Measurements from ENCODE around the gene KCNMA1.

The KCNMA1 gene

GRCh38 chr10:76858721-76859120, 778.9 kb downstream of the KCNMA1 start:
- TF ChIP-seq GATA3 (IDR thresholded peaks at IDR 0.05; ENCODE audit: low read depth, low read length) (no peak), GATA2 (IDR thresholded peaks at IDR 0.05; ENCODE audit: low read depth, low read length) (no peak)

GRCh38 chr10:76840802-76841201, 796.8 kb downstream of the KCNMA1 start:
- no peak for TF ChIP-seq GATA3 (IDR thresholded peaks at IDR 0.05; ENCODE audit: low read depth, low read length)
- no peak for TF ChIP-seq GATA2 (IDR thresholded peaks at IDR 0.05; ENCODE audit: low read depth, low read length)

GRCh38 chr10:76839276-76839675, 798.3 kb downstream of the KCNMA1 start:
- TF ChIP-seq GATA2 (IDR thresholded peaks at IDR 0.05; ENCODE audit: low read depth, low read length) (no peak), GATA3 (IDR thresholded peaks at IDR 0.05; ENCODE audit: low read depth, low read length) (no peak)

GRCh38 chr10:76830218-76830617, 807.4 kb downstream of the KCNMA1 start:
- TF ChIP-seq GATA2 (IDR thresholded peaks at IDR 0.05; ENCODE audit: low read depth, low read length) (no peak), GATA3 (IDR thresholded peaks at IDR 0.05; ENCODE audit: low read depth, low read length) (no peak)

GRCh38 chr10:76829724-76830123, 807.9 kb downstream of the KCNMA1 start:
- TF ChIP-seq GATA3 (IDR thresholded peaks at IDR 0.05; ENCODE audit: low read depth, low read length) (no peak), GATA2 (IDR thresholded peaks at IDR 0.05; ENCODE audit: low read depth, low read length) (no peak)

Measured in SH-SY5Y (cell line).